Progenitor cell of endocrine pancreas (in vitro differentiated cells): ENCODE results near the gene RNF225. TPM values are rescaled to one million over a fixed set of nuclear protein-coding genes. Genes with fewer than 3 reads are reported as not detected.
"Not testable (repeated sequence)": the region's sequence is repeated elsewhere in the genome, so short reads cannot be mapped to it uniquely, and the experiment has no call there.

Experiments
- DNase-seq: peaks from one replicate; pipeline ENCODE4 v3.0.0; 2021; ENCODE audit warnings: low spot score; ENCODE audit not compliant: unreplicated experiment
- H3K27ac Mint-ChIP-seq: 2 replicates; pipeline ENCODE4 v1.8.0; 2021; ENCODE audit warnings: mild to moderate bottlenecking, moderate library complexity, mixed read lengths
- H3K27me3 Mint-ChIP-seq: 2 replicates; pipeline ENCODE4 v1.8.0; 2021; ENCODE audit warnings: mixed read lengths
- H3K36me3 Mint-ChIP-seq: 2 replicates; pipeline ENCODE4 v1.8.0; 2022; ENCODE audit warnings: mixed read lengths; ENCODE audit not compliant: insufficient read depth
- H3K4me1 Mint-ChIP-seq: 2 replicates; pipeline ENCODE4 v1.8.0; 2021; ENCODE audit warnings: low read depth, mixed read lengths
- H3K4me3 Mint-ChIP-seq: 2 replicates; pipeline ENCODE4 v1.8.0; 2021; ENCODE audit warnings: low read depth, mild to moderate bottlenecking, moderate library complexity, mixed read lengths
- H3K9me3 Mint-ChIP-seq: 2 replicates; pipeline ENCODE4 v1.8.0; 2021; ENCODE audit warnings: low read depth, mixed read lengths
- CTCF ChIP-seq: fragments of 200-600 bp; sonication (generic); IDR thresholded peaks from one replicate; pipeline ENCODE4 v1.5.0; 2021; ENCODE audit warnings: antibody characterized with exemption, mild to moderate bottlenecking; ENCODE audit not compliant: unreplicated experiment
- total RNA-seq: library from RNA; stranded (reverse); gene quantifications from 2 replicates; pipeline ENCODE4 v1.2.1, GENCODE V29; 2021

RNF225 gene
- total RNA-seq, 1 donor from 2014 or later, result not detected

DNA sequence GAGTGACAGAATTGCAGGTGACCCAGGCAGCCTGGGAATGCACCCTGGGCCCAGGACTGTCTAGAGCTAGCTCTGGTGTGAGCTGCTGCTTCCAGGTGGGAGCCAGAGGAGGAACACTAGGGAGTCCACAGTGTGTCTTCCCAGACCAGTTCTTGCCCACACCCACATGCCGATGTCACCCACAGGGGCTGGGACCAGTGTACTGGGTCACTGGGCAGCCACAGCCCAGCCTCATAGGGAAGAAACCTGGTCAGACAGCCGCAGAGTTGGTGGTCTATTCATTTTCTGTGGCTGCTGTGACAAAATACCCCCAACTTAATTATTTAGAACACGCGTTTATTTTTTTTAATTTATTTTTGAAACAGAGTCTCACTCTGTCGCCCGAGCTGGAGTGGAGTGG lies 3.1 kb downstream of the RNF225 start:
- TF ChIP-seq CTCF, result no peak
- Mint-ChIP-seq H3K4me1 (peaks cover 15% of the 10 kb centered on the region), H3K9me3 (no peaks in the 10 kb centered on the region), H3K36me3 (peaks cover 14% of the 10 kb centered on the region), H3K4me3 (no peak overlapping the region), H3K27me3 (peaks cover 20% of the 10 kb centered on the region), H3K27ac (no peak overlapping the region)
- no peak for DNase-seq

GRCh38 chr19:58399903-58400302 lies 4.4 kb downstream of the RNF225 start:
- no peak for DNase-seq
- Mint-ChIP-seq H3K27me3 (peaks cover 18% of the 10 kb centered on the region), H3K27ac (no peak overlapping the region), H3K4me1 (peaks cover 18% of the 10 kb centered on the region), H3K9me3 (no peaks in the 10 kb centered on the region), H3K36me3 (peaks cover 3% of the 10 kb centered on the region), H3K4me3 (peak overlapping the region; percentile 87)
- TF ChIP-seq CTCF, result no peak

DNA sequence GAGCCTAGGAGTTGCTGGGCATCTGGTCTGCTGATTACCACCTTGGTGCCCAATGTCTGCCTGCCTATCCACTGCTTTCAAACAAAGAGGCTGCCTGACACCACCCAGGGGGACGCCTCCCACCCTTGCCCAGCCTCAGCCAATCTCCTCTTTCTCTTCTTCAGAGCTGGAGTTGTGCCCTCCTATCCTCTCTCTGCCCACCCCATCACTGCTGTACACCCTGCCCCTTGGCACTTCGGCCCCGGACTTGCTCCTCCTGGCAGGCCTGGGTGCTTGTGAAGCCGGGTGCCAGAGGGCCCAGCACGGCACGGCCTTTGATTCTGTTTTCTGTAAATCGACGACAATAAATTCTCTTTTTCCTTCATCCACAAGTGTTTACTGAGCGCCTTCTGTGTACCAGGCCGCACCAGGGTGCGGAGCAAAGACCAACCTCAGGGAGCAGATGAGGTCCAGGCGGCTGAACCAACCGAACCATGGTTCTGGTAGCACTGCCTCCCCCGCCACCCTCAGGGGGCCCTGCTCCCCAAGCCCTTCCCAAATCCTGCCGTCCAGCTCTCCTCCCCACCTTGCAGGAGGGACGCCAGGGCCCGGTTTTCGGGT lies 5.0 kb downstream of the RNF225 start:
- Mint-ChIP-seq H3K4me1 (peaks cover 18% of the 10 kb centered on the region), H3K36me3 (peaks cover 2% of the 10 kb centered on the region), H3K9me3 (no peaks in the 10 kb centered on the region), H3K4me3 (peak overlapping the region; percentile 87), H3K27me3 (peaks cover 18% of the 10 kb centered on the region), H3K27ac (peak overlapping the region; percentile 10)
- DNase-seq, result no peak
- no peak for TF ChIP-seq CTCF

DNA sequence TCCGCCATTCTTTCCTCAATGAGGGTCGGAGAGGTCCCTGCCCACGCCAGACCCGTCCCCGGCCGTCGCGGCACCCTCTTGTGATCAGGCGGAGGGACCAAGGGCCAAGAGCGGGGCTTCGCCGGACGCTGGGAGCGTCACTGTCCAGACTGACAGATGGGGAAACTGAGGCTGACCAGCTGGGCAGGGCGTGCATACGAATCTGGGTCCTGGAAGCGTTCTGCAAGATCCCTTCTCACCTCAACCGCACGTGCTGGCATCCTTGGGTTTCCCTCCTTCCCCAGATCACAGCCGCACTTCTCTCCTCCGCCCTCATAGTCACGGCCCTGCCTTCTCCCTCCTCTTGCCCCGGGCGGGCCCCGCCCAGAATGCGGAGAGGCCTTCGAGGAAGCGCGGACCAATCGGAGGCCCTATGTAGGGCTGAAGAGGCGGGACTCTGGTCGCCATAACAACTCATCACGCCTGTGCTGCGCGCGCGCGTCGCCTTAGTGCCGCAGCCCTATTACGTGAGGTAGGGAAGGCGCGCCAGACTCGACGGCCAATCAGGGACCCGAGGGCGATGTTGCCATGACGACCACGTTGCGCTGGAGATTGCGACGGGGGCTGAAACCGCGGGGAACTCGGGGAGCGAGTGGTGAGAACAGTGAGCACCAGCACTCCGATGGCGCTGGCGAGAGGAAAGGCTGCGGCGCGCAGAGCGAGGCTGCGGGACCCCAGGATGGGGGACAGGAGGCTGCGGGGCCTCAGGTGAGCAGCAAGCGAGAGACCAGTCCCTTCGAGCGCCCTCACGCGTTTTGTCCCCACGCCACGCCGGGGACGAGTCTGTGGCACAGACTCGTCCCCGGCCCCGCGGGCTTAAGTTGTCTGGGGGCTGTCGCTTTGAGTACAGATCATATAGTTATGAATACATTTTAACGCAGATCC lies 5.7 kb downstream of the RNF225 start:
- Mint-ChIP-seq H3K4me1 (peaks cover 16% of the 10 kb centered on the region), H3K27me3 (peaks cover 12% of the 10 kb centered on the region), H3K36me3 (no peaks in the 10 kb centered on the region), H3K4me3 (peak overlapping the region; percentile 87), H3K27ac (peak overlapping the region; percentile 95), H3K9me3 (no peaks in the 10 kb centered on the region)
- no peak for TF ChIP-seq CTCF
- peak; percentile 98 for DNase-seq

GRCh38 chr19:58401840-58402421 lies 6.5 kb downstream of the RNF225 start:
- H3K27ac Mint-ChIP-seq, result peak overlapping the region; percentile 20
- peaks cover 12% of the 10 kb centered on the region for H3K27me3 Mint-ChIP-seq
- no peaks in the 10 kb centered on the region for H3K36me3 Mint-ChIP-seq
- no peak for DNase-seq
- no peaks in the 10 kb centered on the region for H3K9me3 Mint-ChIP-seq
- H3K4me3 Mint-ChIP-seq, result peak overlapping the region; percentile 87
- no peak for TF ChIP-seq CTCF
- peaks cover 20% of the 10 kb centered on the region for H3K4me1 Mint-ChIP-seq

GRCh38 chr19:58403920-58404478 lies 8.5 kb downstream of the RNF225 start:
- not testable (repeated sequence) for H3K27ac Mint-ChIP-seq, DNase-seq, H3K27me3 Mint-ChIP-seq, H3K4me3 Mint-ChIP-seq, H3K9me3 Mint-ChIP-seq, H3K36me3 Mint-ChIP-seq
- H3K4me1 Mint-ChIP-seq, result peaks cover 29% of the 10 kb centered on the region
